HCT116 (cell line): ENCODE data around the gene EVC. TPM values are rescaled to one million over a fixed set of nuclear protein-coding genes. Genes with fewer than 3 reads are reported as not detected.

Experiments
- ATAC-seq: fragments of 200-7000 bp; cut with Tn5 transposase; 2 replicates; pipeline ENCODE4 v1.9.1; 2020; ENCODE audit warnings: mild to moderate bottlenecking, moderate library complexity
- BruUV-seq: library from RNA; stranded (reverse); fragments of 400-500 nt; replicated peaks from 2 replicates; lab custom pipeline; 2021; lab: Mats Ljungman, UMichigan
- CTCF ChIA-PET: fragments of 300-600 bp; sonication (Branson Sonifier 250); formaldehyde crosslinking; loops from one replicate; lab custom pipeline; 2021; ENCODE audit warnings: antibody characterized with exemption; lab: Charles Lee
- POLR2A ChIA-PET: fragments of 300-600, 350-600 bp; sonication (Branson Sonifier 250); formaldehyde crosslinking; loops from one replicate; lab custom pipeline; 2021; ENCODE audit warnings: antibody characterized with exemption; lab: Charles Lee
- RAD21 ChIA-PET, 2 experiments: fragments of 300-600 bp; sonication (Branson Sonifier 250); formaldehyde crosslinking; loops; one replicate each; lab custom pipeline; 2023; ENCODE audit warnings: low total read pairs in 2 of 2; ENCODE audit not compliant: uncharacterized antibody in 2 of 2, unreplicated experiment in 2 of 2, low non-redundant PET in 1 of 2; lab: Charles Lee
- DNase-seq: peaks from one replicate; pipeline ENCODE4 v3.0.0-alpha.2; 2010; ENCODE audit warnings: low read depth, low spot score
- H2AFZ ChIP-seq: fragments of 200-600 bp; shearing (Covaris generic), sonication (generic); 2 replicates; pipeline ENCODE4 v1.6.1; 2017; ENCODE audit warnings: low read depth, mixed run types, mixed read lengths, antibody characterized with exemption, low read length; ENCODE audit not compliant: poor library complexity, severe bottlenecking
- H3K27ac ChIP-seq: 2 replicates; pipeline ENCODE4 v1.5.1; 2012; ENCODE audit warnings: low read depth, low read length
- H3K27me3 ChIP-seq: fragments of 200-600 bp; sonication (generic); 2 replicates; pipeline ENCODE4 v1.6.1; 2016; ENCODE audit warnings: mixed run types, low read length, mixed read lengths; ENCODE audit not compliant: insufficient read depth
- H3K36me3 ChIP-seq, 2 experiments: fragments of 200-500 bp in 1 of 2; fragments of 200-600 bp in 1 of 2; sonication (Bioruptor generic) in 1 of 2; sonication (generic) in 1 of 2; 2 replicates each; pipeline versions ENCODE4 v1.5.1 to v1.6.1; 2014 to 2016; ENCODE audit warnings: low read length in 2 of 2, inconsistent platforms in 1 of 2, mixed read lengths in 1 of 2, mixed run types in 1 of 2; ENCODE audit not compliant: insufficient read depth in 2 of 2, control insufficient read depth in 1 of 2
- H3K4me1 ChIP-seq, 2 experiments: fragments of 200-600 bp in 1 of 2; sonication (generic) in 1 of 2; 2 replicates each; pipeline versions ENCODE4 v1.5.1 to v1.6.1; 2012 to 2017; ENCODE audit warnings: low read length in 2 of 2, inconsistent platforms in 1 of 2, mild to moderate bottlenecking in 1 of 2, mixed read lengths in 1 of 2, mixed run types in 1 of 2, moderate library complexity in 1 of 2; ENCODE audit not compliant: insufficient read depth in 2 of 2, control insufficient read depth in 1 of 2
- H3K4me2 ChIP-seq: fragments of 200-600 bp; sonication (generic); 2 replicates; pipeline ENCODE4 v1.6.1; 2017; ENCODE audit warnings: mixed run types, low read length, mixed read lengths
- H3K4me3 ChIP-seq, 2 experiments: fragments of 200-600 bp in 1 of 2; sonication (generic) in 1 of 2; replicated peaks in 1 of 2; 2 replicates each; pipeline ENCODE4 v1.5.1; 2011 to 2016; ENCODE audit warnings: low read length in 2 of 2, control low read depth in 1 of 2, low read depth in 1 of 2, mild to moderate bottlenecking in 1 of 2, mixed read lengths in 1 of 2, mixed run types in 1 of 2
- H3K79me2 ChIP-seq: fragments of 200-600 bp; sonication (generic); 2 replicates; pipeline ENCODE4 v1.6.1; 2017; ENCODE audit warnings: mild to moderate bottlenecking, mixed run types, low read length, moderate library complexity, mixed read lengths; ENCODE audit not compliant: insufficient read depth
- H3K9ac ChIP-seq: fragments of 200-600 bp; sonication (generic); 2 replicates; pipeline ENCODE4 v1.6.1; 2016; ENCODE audit warnings: low read length, mixed read lengths
- H3K9me2 ChIP-seq: fragments of 200-600 bp; sonication (generic), shearing (Covaris generic); 2 replicates; pipeline ENCODE4 v1.6.1; 2017; ENCODE audit warnings: mixed run types, mild to moderate bottlenecking, moderate library complexity; ENCODE audit not compliant: insufficient read depth
- H3K9me3 ChIP-seq, 2 experiments: fragments of 200-500 bp in 1 of 2; fragments of 200-600 bp in 1 of 2; sonication (Bioruptor generic) in 1 of 2; sonication (generic) in 1 of 2; 2 replicates each; pipeline ENCODE4 v1.6.1; 2014 to 2017; ENCODE audit warnings: low read length in 2 of 2, mixed read lengths in 2 of 2, inconsistent platforms in 1 of 2, low read depth in 1 of 2, mild to moderate bottlenecking in 1 of 2, mixed run types in 1 of 2, moderate library complexity in 1 of 2; ENCODE audit not compliant: control insufficient read depth in 1 of 2, insufficient read depth in 1 of 2
- H4K20me1 ChIP-seq: fragments of 200-600 bp; sonication (generic), shearing (Covaris generic); 2 replicates; pipeline ENCODE4 v1.6.1; 2017; ENCODE audit warnings: mixed run types, mild to moderate bottlenecking, moderate library complexity; ENCODE audit not compliant: insufficient read depth
- ATF3 ChIP-seq: IDR thresholded peaks from 2 replicates; pipeline ENCODE4 v1.6.1; 2012
- CEBPB ChIP-seq: IDR thresholded peaks from 2 replicates; pipeline ENCODE4 v1.6.1; 2012; ENCODE audit warnings: low read depth
- ELF1 ChIP-seq: IDR thresholded peaks from 2 replicates; pipeline ENCODE4 v1.6.1; 2012; ENCODE audit warnings: low read depth, borderline replicate concordance
- EZH2phosphoT487 ChIP-seq: fragments of 200-600 bp; IDR thresholded peaks from 2 replicates; pipeline ENCODE4 v1.6.1; 2018; ENCODE audit warnings: antibody characterized with exemption, borderline replicate concordance
- FOSL1 ChIP-seq: IDR thresholded peaks from 2 replicates; pipeline ENCODE4 v1.6.1; 2012; ENCODE audit warnings: low read depth
- JUND ChIP-seq: IDR thresholded peaks from 2 replicates; pipeline ENCODE4 v1.6.1; 2012
- POLR2A ChIP-seq: IDR thresholded peaks from 2 replicates; pipeline ENCODE4 v1.7.0; 2011; ENCODE audit warnings: borderline replicate concordance; ENCODE audit not compliant: insufficient read depth, insufficient read length; ENCODE audit errors: extremely low read depth
- SP1 ChIP-seq: IDR thresholded peaks from 2 replicates; pipeline ENCODE4 v1.6.1; 2012; ENCODE audit warnings: low read depth
- YY1 ChIP-seq: IDR thresholded peaks from 2 replicates; pipeline ENCODE4 v1.6.1; 2011; ENCODE audit warnings: low read length, low read depth, moderate library complexity, mild to moderate bottlenecking; ENCODE audit not compliant: insufficient replicate concordance; ENCODE audit errors: extremely low read depth
- ZFX ChIP-seq: fragments of 450-650 bp; IDR thresholded peaks from 2 replicates; pipeline ENCODE4 v1.6.1; 2017
- intact Hi-C: fragments of 100-400 bp; cut with micrococcal nuclease; formaldehyde crosslinking; loops from 2 replicates; pipeline ENCODE4 v1.10.0; 2022
- total RNA-seq: library from RNA; stranded (reverse); gene quantifications from one replicate; pipeline ENCODE4 v1.2.1, GENCODE V29; 2021; ENCODE audit not compliant: unreplicated experiment
- TF ChIP-seq, protein P1 (sequence below): IDR thresholded peaks from 2 replicates; pipeline ENCODE4 v1.6.1; 2012; ENCODE audit warnings: low read depth
- TF ChIP-seq, protein P2 (sequence below): IDR thresholded peaks from 2 replicates; pipeline ENCODE4 v1.6.1; 2012
- TF ChIP-seq, protein P3 (sequence below): IDR thresholded peaks from 2 replicates; pipeline ENCODE4 v1.6.1; 2011; ENCODE audit warnings: mild to moderate bottlenecking, low read length, moderate library complexity; ENCODE audit not compliant: insufficient replicate concordance; ENCODE audit errors: extremely low read depth

Gene EVC
- total RNA-seq, 1 experiment from 2014 or later = 0.15 TPM

GRCh38 chr4:5712931-5713330 is 1.9 kb downstream of the EVC start (continued):
- TF ChIP-seq, protein P1, sequence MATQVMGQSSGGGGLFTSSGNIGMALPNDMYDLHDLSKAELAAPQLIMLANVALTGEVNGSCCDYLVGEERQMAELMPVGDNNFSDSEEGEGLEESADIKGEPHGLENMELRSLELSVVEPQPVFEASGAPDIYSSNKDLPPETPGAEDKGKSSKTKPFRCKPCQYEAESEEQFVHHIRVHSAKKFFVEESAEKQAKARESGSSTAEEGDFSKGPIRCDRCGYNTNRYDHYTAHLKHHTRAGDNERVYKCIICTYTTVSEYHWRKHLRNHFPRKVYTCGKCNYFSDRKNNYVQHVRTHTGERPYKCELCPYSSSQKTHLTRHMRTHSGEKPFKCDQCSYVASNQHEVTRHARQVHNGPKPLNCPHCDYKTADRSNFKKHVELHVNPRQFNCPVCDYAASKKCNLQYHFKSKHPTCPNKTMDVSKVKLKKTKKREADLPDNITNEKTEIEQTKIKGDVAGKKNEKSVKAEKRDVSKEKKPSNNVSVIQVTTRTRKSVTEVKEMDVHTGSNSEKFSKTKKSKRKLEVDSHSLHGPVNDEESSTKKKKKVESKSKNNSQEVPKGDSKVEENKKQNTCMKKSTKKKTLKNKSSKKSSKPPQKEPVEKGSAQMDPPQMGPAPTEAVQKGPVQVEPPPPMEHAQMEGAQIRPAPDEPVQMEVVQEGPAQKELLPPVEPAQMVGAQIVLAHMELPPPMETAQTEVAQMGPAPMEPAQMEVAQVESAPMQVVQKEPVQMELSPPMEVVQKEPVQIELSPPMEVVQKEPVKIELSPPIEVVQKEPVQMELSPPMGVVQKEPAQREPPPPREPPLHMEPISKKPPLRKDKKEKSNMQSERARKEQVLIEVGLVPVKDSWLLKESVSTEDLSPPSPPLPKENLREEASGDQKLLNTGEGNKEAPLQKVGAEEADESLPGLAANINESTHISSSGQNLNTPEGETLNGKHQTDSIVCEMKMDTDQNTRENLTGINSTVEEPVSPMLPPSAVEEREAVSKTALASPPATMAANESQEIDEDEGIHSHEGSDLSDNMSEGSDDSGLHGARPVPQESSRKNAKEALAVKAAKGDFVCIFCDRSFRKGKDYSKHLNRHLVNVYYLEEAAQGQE = no peak
- TF ChIP-seq SP1 (no peak), YY1 (no peak), JUND (no peak)
- TF ChIP-seq, protein P2, sequence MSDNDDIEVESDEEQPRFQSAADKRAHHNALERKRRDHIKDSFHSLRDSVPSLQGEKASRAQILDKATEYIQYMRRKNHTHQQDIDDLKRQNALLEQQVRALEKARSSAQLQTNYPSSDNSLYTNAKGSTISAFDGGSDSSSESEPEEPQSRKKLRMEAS = no peak

- no peaks in the 10 kb centered on the region for H4K20me1 ChIP-seq
- CTCF ChIA-PET = no interaction called here
- intact Hi-C loops = no loop called here
Observed at GRCh38 chr4:5713861-5714260, 2.9 kb downstream of the EVC start.

More at GRCh38 chr4:5713861-5714260, 2.9 kb downstream of the EVC start:
- no peak overlapping the region for H3K4me3 ChIP-seq
- H3K9ac ChIP-seq = no peak overlapping the region
- no peak for ATAC-seq
- no peaks in the 10 kb centered on the region for H3K79me2 ChIP-seq
- peaks cover 11% of the 10 kb centered on the region; the same call in 1 of the 2 replicates for H3K27me3 ChIP-seq
- H3K4me2 ChIP-seq = no peak overlapping the region
- TF ChIP-seq ELF1 = no peak
- no peak for TF ChIP-seq CEBPB
- no peak for TF ChIP-seq POLR2A
- TF ChIP-seq EZH2phosphoT487 = no peak
- TF ChIP-seq, protein P1 = no peak
- TF ChIP-seq, protein P3, sequence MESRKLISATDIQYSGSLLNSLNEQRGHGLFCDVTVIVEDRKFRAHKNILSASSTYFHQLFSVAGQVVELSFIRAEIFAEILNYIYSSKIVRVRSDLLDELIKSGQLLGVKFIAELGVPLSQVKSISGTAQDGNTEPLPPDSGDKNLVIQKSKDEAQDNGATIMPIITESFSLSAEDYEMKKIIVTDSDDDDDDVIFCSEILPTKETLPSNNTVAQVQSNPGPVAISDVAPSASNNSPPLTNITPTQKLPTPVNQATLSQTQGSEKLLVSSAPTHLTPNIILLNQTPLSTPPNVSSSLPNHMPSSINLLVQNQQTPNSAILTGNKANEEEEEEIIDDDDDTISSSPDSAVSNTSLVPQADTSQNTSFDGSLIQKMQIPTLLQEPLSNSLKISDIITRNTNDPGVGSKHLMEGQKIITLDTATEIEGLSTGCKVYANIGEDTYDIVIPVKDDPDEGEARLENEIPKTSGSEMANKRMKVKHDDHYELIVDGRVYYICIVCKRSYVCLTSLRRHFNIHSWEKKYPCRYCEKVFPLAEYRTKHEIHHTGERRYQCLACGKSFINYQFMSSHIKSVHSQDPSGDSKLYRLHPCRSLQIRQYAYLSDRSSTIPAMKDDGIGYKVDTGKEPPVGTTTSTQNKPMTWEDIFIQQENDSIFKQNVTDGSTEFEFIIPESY = no peak
- TF ChIP-seq JUND = no peak
- no peak for TF ChIP-seq FOSL1
- no peak for TF ChIP-seq ZFX
- no peak for TF ChIP-seq ATF3
- ChIA-PET POLR2A (no interaction called here), RAD21 (no interaction called here)
- no peaks in the 10 kb centered on the region for H3K36me3 ChIP-seq
- H3K27ac ChIP-seq = no peak overlapping the region
- no peaks in the 10 kb centered on the region for H3K4me1 ChIP-seq
- no peaks in the 10 kb centered on the region for H3K9me3 ChIP-seq
- no peak overlapping the region for H2AFZ ChIP-seq
- H3K9me2 ChIP-seq = no peaks in the 10 kb centered on the region
- BruUV-seq = no TSS peak
- no peak for DNase-seq
